ENCODE data around the gene NUBPL.

The NUBPL gene

GRCh38 chr14:31578266-31578665 lies 17.1 kb downstream of the NUBPL start:
- Histone ChIP-seq H4K20me1 (ENCODE audit: insufficient read depth, low read length) (no peaks in the 10 kb centered on the region), H3K9me3 (replicated peaks; ENCODE audit: insufficient read depth, low read length) (no peaks in the 10 kb centered on the region), H3K9ac (ENCODE audit: low read length) (no peak overlapping the region), H3K27ac (ENCODE audit: low read length) (no peak overlapping the region), H3K27me3 (replicated peaks; ENCODE audit: insufficient read depth, low read length) (no peaks in the 10 kb centered on the region), H3K79me2 (ENCODE audit: low read length) (no peaks in the 10 kb centered on the region), H3K36me3 (replicated peaks; ENCODE audit: insufficient read depth, low read length) (no peaks in the 10 kb centered on the region), H2AFZ (ENCODE audit: low read length) (no peak overlapping the region), H3K9me2 (replicated peaks; ENCODE audit: insufficient read depth, low read length) (no peaks in the 10 kb centered on the region), H3K4me2 (ENCODE audit: low read depth, low read length) (no peak overlapping the region), H3F3A (ENCODE audit: insufficient read depth, low read length) (no peaks in the 10 kb centered on the region), H3K4me3 (ENCODE audit: low read length) (no peak overlapping the region), H3K4me1 (ENCODE audit: low read length) (no peaks in the 10 kb centered on the region)
- TF ChIP-seq CTCF (IDR thresholded peaks at IDR 0.05; ENCODE audit: low read length) = no peak
- TF ChIP-seq EZH2 (optimal IDR thresholded peaks at IDR 0.05; ENCODE audit: low read depth, low read length) = no peak
- no peak for TF ChIP-seq EZH2phosphoT487 (IDR thresholded peaks at IDR 0.05; ENCODE audit: low read length)
- no peak for DNase-seq

- Histone ChIP-seq H3K36me3 (replicated peaks; ENCODE audit: insufficient read depth, low read length) (no peaks in the 10 kb centered on the region), H3K27me3 (replicated peaks; ENCODE audit: insufficient read depth, low read length) (no peaks in the 10 kb centered on the region), H4K20me1 (ENCODE audit: insufficient read depth, low read length) (no peaks in the 10 kb centered on the region), H3K4me3 (ENCODE audit: low read length) (no peak overlapping the region), H3F3A (ENCODE audit: insufficient read depth, low read length) (no peaks in the 10 kb centered on the region), H3K9me2 (replicated peaks; ENCODE audit: insufficient read depth, low read length) (no peaks in the 10 kb centered on the region), H3K4me2 (ENCODE audit: low read depth, low read length) (no peak overlapping the region), H2AFZ (ENCODE audit: low read length) (no peak overlapping the region), H3K27ac (ENCODE audit: low read length) (no peak overlapping the region), H3K4me1 (ENCODE audit: low read length) (no peaks in the 10 kb centered on the region), H3K9ac (ENCODE audit: low read length) (no peak overlapping the region), H3K79me2 (ENCODE audit: low read length) (no peaks in the 10 kb centered on the region), H3K9me3 (replicated peaks; ENCODE audit: insufficient read depth, low read length) (no peaks in the 10 kb centered on the region)
- no peak for DNase-seq
- TF ChIP-seq EZH2phosphoT487 (IDR thresholded peaks at IDR 0.05; ENCODE audit: low read length) (no peak), EZH2 (optimal IDR thresholded peaks at IDR 0.05; ENCODE audit: low read depth, low read length) (no peak)
Measured at GRCh38 chr14:31578792-31579501, 17.7 kb downstream of the NUBPL start.

DNA sequence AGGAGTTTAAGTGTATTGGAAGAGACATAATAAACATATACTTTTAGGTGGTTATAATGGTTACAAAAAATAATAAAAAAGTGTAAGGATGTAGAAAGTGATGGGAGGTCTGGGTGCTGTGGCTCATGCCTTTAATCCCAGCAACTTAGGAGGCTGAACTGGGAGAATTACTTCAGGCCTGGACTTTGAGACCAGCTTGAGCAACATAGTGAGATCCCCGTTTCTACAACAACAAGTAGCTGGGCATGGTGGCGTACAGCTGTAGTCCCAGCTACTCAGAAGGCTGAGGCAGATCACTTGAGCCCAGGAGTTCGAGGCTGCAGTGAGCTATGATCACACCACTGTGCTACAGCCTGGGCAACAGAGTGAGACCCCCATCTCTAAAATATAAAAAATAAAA lies 19.0 kb downstream of the NUBPL start:
- no peaks in the 10 kb centered on the region for H3K4me1 ChIP-seq (ENCODE audit: low read length)
- no peaks in the 10 kb centered on the region for H3K9me3 ChIP-seq (replicated peaks; ENCODE audit: insufficient read depth, low read length)
- H3K36me3 ChIP-seq (replicated peaks; ENCODE audit: insufficient read depth, low read length) = no peaks in the 10 kb centered on the region
- no peak overlapping the region for H2AFZ ChIP-seq (ENCODE audit: low read length)
- H3K9ac ChIP-seq (ENCODE audit: low read length) = no peak overlapping the region
- TF ChIP-seq EZH2 (optimal IDR thresholded peaks at IDR 0.05; ENCODE audit: low read depth, low read length) (no peak), EZH2phosphoT487 (IDR thresholded peaks at IDR 0.05; ENCODE audit: low read length) (no peak), CTCF (IDR thresholded peaks at IDR 0.05; ENCODE audit: low read length) (no peak)
- no peaks in the 10 kb centered on the region for H3K27me3 ChIP-seq (replicated peaks; ENCODE audit: insufficient read depth, low read length)
- no peaks in the 10 kb centered on the region for H3K9me2 ChIP-seq (replicated peaks; ENCODE audit: insufficient read depth, low read length)
- H3K79me2 ChIP-seq (ENCODE audit: low read length) = no peaks in the 10 kb centered on the region
- H3K4me2 ChIP-seq (ENCODE audit: low read depth, low read length) = no peak overlapping the region
- H3F3A ChIP-seq (ENCODE audit: insufficient read depth, low read length) = no peaks in the 10 kb centered on the region
- no peak for DNase-seq
- no peak overlapping the region for H3K27ac ChIP-seq (ENCODE audit: low read length)
- H4K20me1 ChIP-seq (ENCODE audit: insufficient read depth, low read length) = no peaks in the 10 kb centered on the region
- no peak overlapping the region for H3K4me3 ChIP-seq (ENCODE audit: low read length)

DNA sequence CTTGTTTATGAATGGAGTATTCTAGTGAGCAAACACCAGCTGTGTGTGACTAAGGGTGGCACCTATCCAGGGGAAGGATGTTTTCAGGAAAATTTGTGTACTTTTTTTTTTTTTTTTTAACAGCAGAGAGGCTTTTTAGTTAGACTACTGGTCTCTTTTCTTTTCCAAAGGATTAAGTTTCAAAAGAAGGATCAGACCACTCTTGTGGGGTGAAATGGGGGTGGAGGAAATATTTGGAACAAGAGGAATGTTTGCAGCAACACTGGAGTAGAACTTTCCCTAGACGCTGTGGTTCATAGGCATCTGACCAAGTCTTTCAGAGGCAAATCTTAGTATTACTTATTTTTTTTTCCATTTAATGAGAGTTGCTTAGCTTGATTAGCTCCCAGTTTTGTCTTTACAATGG lies 21.1 kb downstream of the NUBPL start:
- H3K9ac ChIP-seq (ENCODE audit: low read length) = no peak overlapping the region
- no peaks in the 10 kb centered on the region for H3F3A ChIP-seq (ENCODE audit: insufficient read depth, low read length)
- DNase-seq = no peak
- TF ChIP-seq EZH2phosphoT487 (IDR thresholded peaks at IDR 0.05; ENCODE audit: low read length) (no peak), EZH2 (optimal IDR thresholded peaks at IDR 0.05; ENCODE audit: low read depth, low read length) (no peak), CTCF (IDR thresholded peaks at IDR 0.05; ENCODE audit: low read length) (no peak)
- H2AFZ ChIP-seq (ENCODE audit: low read length) = no peak overlapping the region
- H3K9me2 ChIP-seq (replicated peaks; ENCODE audit: insufficient read depth, low read length) = no peaks in the 10 kb centered on the region
- no peak overlapping the region for H3K27ac ChIP-seq (ENCODE audit: low read length)
- no peaks in the 10 kb centered on the region for H3K27me3 ChIP-seq (replicated peaks; ENCODE audit: insufficient read depth, low read length)
- H3K9me3 ChIP-seq (replicated peaks; ENCODE audit: insufficient read depth, low read length) = no peaks in the 10 kb centered on the region
- H3K79me2 ChIP-seq (ENCODE audit: low read length) = no peaks in the 10 kb centered on the region
- no peak overlapping the region for H3K4me3 ChIP-seq (ENCODE audit: low read length)
- no peaks in the 10 kb centered on the region for H3K4me1 ChIP-seq (ENCODE audit: low read length)
- no peaks in the 10 kb centered on the region for H4K20me1 ChIP-seq (ENCODE audit: insufficient read depth, low read length)
- H3K36me3 ChIP-seq (replicated peaks; ENCODE audit: insufficient read depth, low read length) = no peaks in the 10 kb centered on the region
- H3K4me2 ChIP-seq (ENCODE audit: low read depth, low read length) = no peak overlapping the region

Data from MM.1S (cell line).